Panc1 (cell line): ENCODE measurements around the gene TULP1. TPM values are rescaled to one million over a fixed set of nuclear protein-coding genes. Genes with fewer than 3 reads are reported as not detected.

Experiments used
- ATAC-seq: fragments of 200-7000 bp; cut with Tn5 transposase; 2 replicates; pipeline ENCODE4 v1.9.1; 2020; ENCODE audit warnings: mild to moderate bottlenecking, moderate library complexity
- BruUV-seq: library from RNA; stranded (reverse); fragments of 400-500 nt; replicated peaks from 2 replicates; lab custom pipeline; 2021; lab: Mats Ljungman, UMichigan
- CTCF ChIA-PET: fragments of 300-600 bp; sonication (Branson Sonifier 250); formaldehyde crosslinking; loops from one replicate; lab custom pipeline; 2022; ENCODE audit warnings: antibody characterized with exemption; lab: Charles Lee
- POLR2A ChIA-PET: fragments of 300-600 bp; sonication (Branson Sonifier 250); formaldehyde crosslinking; loops from one replicate; lab custom pipeline; 2022; ENCODE audit warnings: antibody characterized with exemption; lab: Charles Lee
- DNase-seq: peaks from one replicate; pipeline ENCODE4 v3.0.0-alpha.2; 2010; ENCODE audit warnings: low read depth, low spot score
- H3K27ac ChIP-seq: 2 replicates; pipeline ENCODE4 v1.5.1; 2011; ENCODE audit warnings: mild to moderate bottlenecking, low read length, inconsistent platforms
- H3K27me3 ChIP-seq: fragments of 200-500 bp; sonication (Bioruptor generic); 2 replicates; pipeline ENCODE4 v1.6.0; 2014; ENCODE audit warnings: low read length, inconsistent platforms; ENCODE audit not compliant: control insufficient read depth, insufficient read depth
- H3K36me3 ChIP-seq: fragments of 200-500 bp; sonication (Bioruptor generic); 2 replicates; pipeline ENCODE4 v1.5.1; 2014; ENCODE audit warnings: inconsistent platforms, mild to moderate bottlenecking, low read length, moderate library complexity; ENCODE audit not compliant: control insufficient read depth, insufficient read depth
- H3K4me1 ChIP-seq: 2 replicates; pipeline ENCODE4 v1.5.1; 2011; ENCODE audit warnings: inconsistent platforms, mild to moderate bottlenecking, low read length, moderate library complexity; ENCODE audit not compliant: control insufficient read depth, insufficient read depth
- H3K4me3 ChIP-seq, 2 experiments: 2 replicates each; pipeline ENCODE4 v1.5.1; 2011 to 2012; ENCODE audit warnings: low read depth in 2 of 2, low read length in 2 of 2, mild to moderate bottlenecking in 2 of 2, inconsistent platforms in 1 of 2, moderate library complexity in 1 of 2
- H3K9me3 ChIP-seq: fragments of 200-500 bp; sonication (Bioruptor generic); 2 replicates; pipeline ENCODE4 v1.5.1; 2014; ENCODE audit warnings: low read depth, mild to moderate bottlenecking, inconsistent platforms, low read length, moderate library complexity; ENCODE audit not compliant: control insufficient read depth, insufficient read depth
- CTCF ChIP-seq: fragments of 450-650 bp; IDR thresholded peaks from 2 replicates; pipeline ENCODE4 v1.5.1; 2017; ENCODE audit warnings: mild to moderate bottlenecking
- POLR2AphosphoS5 ChIP-seq: IDR thresholded peaks from 2 replicates; pipeline ENCODE4 v1.6.1; 2012; ENCODE audit warnings: mild to moderate bottlenecking, low read depth, low read length, moderate library complexity
- REST ChIP-seq, 2 experiments: IDR thresholded peaks; 2 replicates each; pipeline ENCODE4 v1.6.1; 2011 to 2012; ENCODE audit warnings: low read depth in 2 of 2, control low read depth in 1 of 2, low read length in 1 of 2, mild to moderate bottlenecking in 1 of 2, moderate library complexity in 1 of 2; ENCODE audit not compliant: insufficient read depth in 1 of 2
- SIN3A ChIP-seq: IDR thresholded peaks from 2 replicates; pipeline ENCODE4 v1.6.1; 2012; ENCODE audit warnings: low read depth, mild to moderate bottlenecking, low read length, moderate library complexity, borderline replicate concordance; ENCODE audit not compliant: insufficient read depth
- TCF7L2 ChIP-seq: IDR thresholded peaks from 2 replicates; pipeline ENCODE4 v1.6.1; 2011; ENCODE audit warnings: mild to moderate bottlenecking, low read depth, low read length, inconsistent platforms
- in situ Hi-C: cut with HindIII; loops from 2 replicates; pipeline ENCODE4 v1.10.0; 2016; ENCODE audit warnings: low sequenced_read_pairs, low pct_unique_long_range_greater_than_20kb
- intact Hi-C: fragments of 100-400 bp; cut with micrococcal nuclease; formaldehyde crosslinking; loops from one replicate; pipeline ENCODE4 v1.10.0; 2022; ENCODE audit not compliant: unreplicated experiment
- total RNA-seq: library from RNA; stranded (reverse); gene quantifications from one replicate; pipeline ENCODE4 v1.2.1, GENCODE V29; 2021; ENCODE audit not compliant: unreplicated experiment

TULP1 gene
- total RNA-seq, 1 experiment from 2014 or later = not detected

GRCh38 chr6:35452183-35453090 is 60.3 kb downstream of the TULP1 start, which contains the start of gene FANCE:
FANCE (plus strand) TSS chr6:35452338; CDS start chr6:35452546, 208 bp downstream.
- H3K9me3 ChIP-seq = no peaks in the 10 kb centered on the region
- TF ChIP-seq POLR2AphosphoS5 = peak; percentile 49; the same call in 1 of the 2 replicates
- TF ChIP-seq CTCF = no peak
- peak; percentile 94; the same call in 1 of the 2 replicates for TF ChIP-seq SIN3A
- no peak for TF ChIP-seq REST (IDR thresholded peaks at IDR 0.05; ENCODE audit: insufficient read depth in 1 of 2, low read depth in 2 of 2, low read length in 1 of 2)
- TF ChIP-seq TCF7L2 = no peak
- ATAC-seq = peak; percentile 93
- no peaks in the 10 kb centered on the region for H3K27me3 ChIP-seq
- BruUV-seq = no TSS peak
- in situ Hi-C loops (no loop called here), intact Hi-C loops (no loop called here)
- peaks cover 18% of the 10 kb centered on the region for H3K4me1 ChIP-seq
- peak within 1 kb of the TSS; percentile 51; the same call in 1 of the 2 replicates for H3K27ac ChIP-seq
- no peak for DNase-seq
- ChIA-PET POLR2A (interaction anchor here (0.6 kb wide), 1 partner anchor 281 kb away, joined by 10 read pairs; no protein-coding TSS in a partner anchor), CTCF (interaction anchor here (0.6 to 1.9 kb wide), 3 partner anchors 51 to 110 kb away, joined by 3 to 5 read pairs (median 3); partner anchors contain the start of gene PPARD)
- no peaks in the 10 kb centered on the region for H3K36me3 ChIP-seq
- peak within 1 kb of the TSS; percentile 62 to 65 for H3K4me3 ChIP-seq

- DNase-seq (no peak), ATAC-seq (no peak)
- no peaks in the 10 kb centered on the region for H3K36me3 ChIP-seq
- BruUV-seq = no TSS peak
- peaks cover 18% of the 10 kb centered on the region for H3K4me1 ChIP-seq
- in situ Hi-C loops = no loop called here
- CTCF ChIA-PET = interaction anchor here (0.6 to 1.9 kb wide), 5 partner anchors 50 to 215 kb away, joined by 3 to 5 read pairs (median 3); partner anchors contain the start of gene PPARD
- no peaks in the 10 kb centered on the region for H3K9me3 ChIP-seq
- H3K4me3 ChIP-seq = peak overlapping the region; percentile 62 to 65
- intact Hi-C loops = no loop called here
- no peaks in the 10 kb centered on the region for H3K27me3 ChIP-seq
- no peak overlapping the region; the same call in 1 of the 2 replicates for H3K27ac ChIP-seq
- TF ChIP-seq CTCF (no peak), SIN3A (no peak), TCF7L2 (no peak), REST (IDR thresholded peaks at IDR 0.05; ENCODE audit: insufficient read depth in 1 of 2, low read depth in 2 of 2, low read length in 1 of 2) (no peak), POLR2AphosphoS5 (no peak)
- POLR2A ChIA-PET = no interaction called here
These were observed 61.1 kb downstream of the TULP1 start for GRCh38 chr6:35451354-35452182.
